Measurements from ENCODE around the gene COG3. TPM values are rescaled to one million over a fixed set of nuclear protein-coding genes. Genes with fewer than 3 reads are reported as not detected.

Gene COG3
- total and polyA plus RNA-seq, 10 of the 15 experiments (the other 5 are each of a cell fraction or from before 2014, with no cell fraction given): 6.1 to 35.1 (median 22.6) TPM

DNA sequence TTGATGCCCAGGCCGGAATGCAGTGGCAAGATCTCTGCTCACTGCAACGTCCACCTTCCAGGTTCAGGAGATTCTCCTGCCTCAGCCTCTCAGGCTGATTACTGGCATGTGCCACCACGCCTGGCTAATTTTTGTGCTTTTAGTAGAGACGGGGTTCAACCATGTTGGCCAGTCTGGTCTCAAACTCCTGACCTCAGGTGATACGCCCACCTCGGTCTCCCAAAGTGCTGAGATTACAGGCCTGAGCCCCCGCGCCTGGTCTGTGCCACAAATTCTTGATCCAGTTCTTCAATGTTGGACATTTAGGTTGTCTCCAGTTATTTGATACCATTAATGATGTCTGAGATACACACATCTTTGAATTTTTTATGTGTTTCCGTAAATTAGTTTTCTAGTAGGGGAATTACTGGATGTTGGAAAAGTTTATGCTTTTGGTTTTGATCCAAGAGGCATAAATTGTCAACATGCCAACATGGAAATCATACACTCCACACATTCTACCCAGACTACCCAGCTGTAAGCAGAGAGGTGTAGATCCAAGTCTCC is 525 bp upstream of the COG3 start:
- no peak for FAIRE-seq
- peak overlapping the region; percentile 90 for H2AFZ ChIP-seq (ENCODE audit: control insufficient read depth, low read depth, low read length)
- ChIA-PET POLR2A (interaction anchor here (0.8 to 1.3 kb wide), 2 partner anchors 9 to 48 kb away, joined by 3 read pairs; no protein-coding TSS in a partner anchor), SMC1A (ENCODE audit: uncharacterized antibody, unreplicated experiment) (interaction anchor here (1.0 to 2.6 kb wide), 4 partner anchors 10 to 48 kb away, joined by 3 to 12 read pairs (median 4); no protein-coding TSS in a partner anchor), RAD21 (ENCODE audit: unreplicated experiment) (no interaction called here), CTCF (interaction anchor here (1.1 to 5.7 kb wide), 3 partner anchors 12 to 93 kb away, joined by 3 to 19 read pairs (median 3); no protein-coding TSS in a partner anchor)
- no peak for ATAC-seq
- in situ Hi-C loops (cut with MboI) (no loop called here), intact Hi-C loops (cut with micrococcal nuclease; ENCODE audit: unreplicated experiment) (loop anchor here (1.0 to 2.0 kb wide), 2 partner anchors 23 to 46 kb away; partner anchors contain the start of gene SLC25A30)
- DNase-seq (ENCODE audit: low read depth, low spot score): no peak
- TSS peak; percentile 84 for BruUV-seq (replicated peaks)
- H3K4me2 ChIP-seq (ENCODE audit: control insufficient read depth, insufficient read depth): peak overlapping the region; percentile 81
- peak overlapping the region; percentile 90 for H3K9ac ChIP-seq (ENCODE audit: control insufficient read depth, insufficient read depth, low read length)
- no peaks in the 10 kb centered on the region for H3K36me3 ChIP-seq (ENCODE audit: control insufficient read depth in 2 of 2, insufficient read depth in 2 of 2, low read length in 1 of 2)
- H3K27ac ChIP-seq (ENCODE audit: control insufficient read depth, insufficient read depth): peak overlapping the region; percentile 68
- H3K79me2 ChIP-seq (ENCODE audit: control insufficient read depth, insufficient read depth, low read length): peaks cover 42% of the 10 kb centered on the region
- H4K20me1 ChIP-seq (ENCODE audit: control insufficient read depth, insufficient read depth): no peaks in the 10 kb centered on the region
- 69% methylated on average over 9 of the region's 9 CpGs for WGBS (ENCODE audit: insufficient coverage, insufficient replicate concordance, low lambda C conversion rate, missing lambda C conversion rate)
- H3K4me1 ChIP-seq (ENCODE audit: control insufficient read depth, insufficient read depth, low read length): peaks cover 3% of the 10 kb centered on the region
- peak overlapping the region; percentile 59 for H3K4me3 ChIP-seq
- no peaks in the 10 kb centered on the region for H3K27me3 ChIP-seq (replicated peaks in 1 of 2; ENCODE audit: control insufficient read depth in 2 of 2, insufficient read depth in 2 of 2, low read length in 1 of 2)
- H3K9me3 ChIP-seq (replicated peaks; ENCODE audit: control insufficient read depth, insufficient read depth, low read length): no peaks in the 10 kb centered on the region; the same call in 2 of the 3 replicates
- TF ChIP-seq, protein P1, sequence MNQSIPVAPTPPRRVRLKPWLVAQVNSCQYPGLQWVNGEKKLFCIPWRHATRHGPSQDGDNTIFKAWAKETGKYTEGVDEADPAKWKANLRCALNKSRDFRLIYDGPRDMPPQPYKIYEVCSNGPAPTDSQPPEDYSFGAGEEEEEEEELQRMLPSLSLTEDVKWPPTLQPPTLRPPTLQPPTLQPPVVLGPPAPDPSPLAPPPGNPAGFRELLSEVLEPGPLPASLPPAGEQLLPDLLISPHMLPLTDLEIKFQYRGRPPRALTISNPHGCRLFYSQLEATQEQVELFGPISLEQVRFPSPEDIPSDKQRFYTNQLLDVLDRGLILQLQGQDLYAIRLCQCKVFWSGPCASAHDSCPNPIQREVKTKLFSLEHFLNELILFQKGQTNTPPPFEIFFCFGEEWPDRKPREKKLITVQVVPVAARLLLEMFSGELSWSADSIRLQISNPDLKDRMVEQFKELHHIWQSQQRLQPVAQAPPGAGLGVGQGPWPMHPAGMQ (IDR thresholded peaks at IDR 0.05; ENCODE audit: borderline replicate concordance): no peak
- TF ChIP-seq ZNF622 (IDR thresholded peaks at IDR 0.05) (no peak), ZBED1 (IDR thresholded peaks at IDR 0.05; ENCODE audit: borderline replicate concordance) (no peak), ZNF687 (IDR thresholded peaks at IDR 0.05) (no peak), STAT1 (conservative IDR thresholded peaks at IDR 0.05) (no peak), PAX5 (IDR thresholded peaks at IDR 0.05; ENCODE audit: borderline replicate concordance, low read depth, low read length) (peak; percentile 52; the same call in 1 of the 2 replicates), HDGF (IDR thresholded peaks at IDR 0.05) (0 out of 2 replicates have a peak, but pooled peaks have one; percentile 14), SMARCA5 (IDR thresholded peaks at IDR 0.05) (0 out of 2 replicates have a peak, but pooled peaks have one; percentile 11), BMI1 (IDR thresholded peaks at IDR 0.05; ENCODE audit: borderline replicate concordance) (peak; percentile 21; the same call in 1 of the 2 replicates), SMC3 (IDR thresholded peaks at IDR 0.05; ENCODE audit: borderline replicate concordance, low read length) (peak; percentile 23; the same call in 1 of the 2 replicates), ATF3 (IDR thresholded peaks at IDR 0.05; ENCODE audit: borderline replicate concordance, extremely low read depth, low read depth, low read length) (no peak), ZNF24 (IDR thresholded peaks at IDR 0.05) (peak; percentile 28; the same call in 1 of the 2 replicates), CTCF (IDR thresholded peaks at IDR 0.05 in 2 of 3, conservative IDR thresholded peaks at IDR 0.05 in 1 of 3; ENCODE audit: control insufficient read depth in 2 of 3, extremely low read depth in 1 of 3, insufficient read depth in 1 of 3, low read depth in 3 of 3, low read length in 3 of 3) (0 out of 6 replicates have a peak, but pooled peaks of 1 of the 3 experiments have one; percentile 16)
- TF ChIP-seq, protein P2, sequence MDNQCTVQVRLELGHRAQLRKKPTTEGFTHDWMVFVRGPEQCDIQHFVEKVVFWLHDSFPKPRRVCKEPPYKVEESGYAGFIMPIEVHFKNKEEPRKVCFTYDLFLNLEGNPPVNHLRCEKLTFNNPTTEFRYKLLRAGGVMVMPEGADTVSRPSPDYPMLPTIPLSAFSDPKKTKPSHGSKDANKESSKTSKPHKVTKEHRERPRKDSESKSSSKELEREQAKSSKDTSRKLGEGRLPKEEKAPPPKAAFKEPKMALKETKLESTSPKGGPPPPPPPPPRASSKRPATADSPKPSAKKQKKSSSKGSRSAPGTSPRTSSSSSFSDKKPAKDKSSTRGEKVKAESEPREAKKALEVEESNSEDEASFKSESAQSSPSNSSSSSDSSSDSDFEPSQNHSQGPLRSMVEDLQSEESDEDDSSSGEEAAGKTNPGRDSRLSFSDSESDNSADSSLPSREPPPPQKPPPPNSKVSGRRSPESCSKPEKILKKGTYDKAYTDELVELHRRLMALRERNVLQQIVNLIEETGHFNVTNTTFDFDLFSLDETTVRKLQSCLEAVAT (IDR thresholded peaks at IDR 0.05): 0 out of 2 replicates have a peak, but pooled peaks have one; percentile 27
